Ramos (cell line): Measurements from ENCODE around the gene INSYN2A.

Experiments
- in situ Hi-C: fragments of 300-500 bp; cut with MboI; formaldehyde crosslinking; loops from one replicate; pipeline ENCODE4 v1.14.3; 2022; ENCODE audit warnings: low sequenced_read_pairs; ENCODE audit not compliant: unreplicated experiment

Gene INSYN2A

DNA sequence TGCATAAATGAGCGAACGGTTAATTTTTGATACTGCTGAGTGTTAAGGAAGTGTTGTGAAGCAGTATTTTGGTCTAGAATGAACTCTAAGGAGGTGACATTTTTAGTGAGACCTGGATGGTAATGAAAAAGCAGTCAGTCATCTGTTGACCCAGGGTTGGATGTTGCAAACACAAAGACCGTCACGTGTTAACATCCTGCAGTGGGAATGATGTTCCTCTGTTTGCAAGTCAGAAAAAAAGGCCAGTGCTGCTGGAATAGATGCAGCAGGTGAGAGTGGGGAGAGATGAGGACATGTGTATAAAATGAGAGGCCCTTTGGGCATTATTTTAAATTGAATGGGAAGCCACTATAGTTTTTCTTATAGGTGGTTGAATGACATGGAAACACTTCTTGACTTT, 39.3 kb downstream of the INSYN2A start:
- in situ Hi-C loops, result no loop called here

DNA sequence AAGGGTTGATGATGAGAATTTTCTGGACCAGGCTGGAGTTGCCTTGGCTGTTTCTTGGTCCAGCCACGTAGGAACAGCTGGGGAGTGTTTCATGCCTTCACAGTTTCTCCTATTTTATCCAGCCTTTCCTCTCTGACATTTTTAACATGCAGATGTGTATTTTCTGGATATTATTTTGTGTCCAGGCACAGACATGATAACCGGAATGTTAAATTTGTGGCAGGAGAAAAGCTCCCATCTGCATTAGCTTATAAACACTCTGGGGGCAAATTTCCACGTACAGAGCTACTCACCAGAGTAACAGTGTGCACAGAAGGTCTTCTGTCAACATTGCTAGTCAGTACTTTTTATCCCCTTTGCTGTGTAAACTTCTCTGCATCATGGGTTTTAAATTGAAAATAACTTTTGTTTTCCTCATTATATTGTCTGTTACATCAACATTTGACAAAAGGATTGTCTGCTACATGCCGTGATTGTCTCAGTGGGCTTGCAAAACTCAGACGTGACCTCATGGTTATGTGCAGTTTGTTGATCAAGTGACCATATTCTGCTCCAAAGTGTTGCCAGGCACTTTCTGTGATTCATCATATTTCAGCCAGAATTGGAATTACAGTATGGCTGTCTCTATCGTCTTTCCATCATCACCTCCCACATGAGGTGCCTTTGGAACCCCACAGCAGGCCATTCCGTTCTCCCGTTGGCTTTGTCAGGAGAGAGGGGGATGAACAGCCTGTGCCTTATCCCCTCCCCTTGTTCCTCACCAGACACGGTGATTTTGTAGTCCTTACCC, 41.4 kb downstream of the INSYN2A start:
- in situ Hi-C loops, result no loop called here

DNA sequence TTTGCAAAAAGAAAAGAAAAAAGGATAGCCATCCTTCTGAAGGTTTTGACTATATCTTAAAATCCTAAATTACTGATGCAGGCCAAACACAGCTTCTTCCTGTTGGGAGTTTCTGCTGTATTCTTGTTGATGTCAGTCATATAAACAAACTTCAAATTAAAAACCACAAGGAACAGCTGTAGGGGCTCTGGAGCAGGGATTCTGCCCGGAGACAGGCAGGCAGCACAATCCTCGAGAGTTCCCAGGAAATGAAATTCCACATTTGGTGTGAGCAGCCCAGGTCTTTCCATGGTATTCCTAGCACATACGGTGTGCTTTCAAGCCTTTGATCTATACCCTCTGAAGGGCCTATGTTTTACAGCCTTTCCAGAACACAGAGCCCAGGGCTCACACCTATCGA, 43.2 kb downstream of the INSYN2A start:
- in situ Hi-C loops, result no loop called here

- in situ Hi-C loops, result no loop called here
These were observed 44.3 kb downstream of the INSYN2A start for GRCh38 chr10:127151981-127152699.

DNA sequence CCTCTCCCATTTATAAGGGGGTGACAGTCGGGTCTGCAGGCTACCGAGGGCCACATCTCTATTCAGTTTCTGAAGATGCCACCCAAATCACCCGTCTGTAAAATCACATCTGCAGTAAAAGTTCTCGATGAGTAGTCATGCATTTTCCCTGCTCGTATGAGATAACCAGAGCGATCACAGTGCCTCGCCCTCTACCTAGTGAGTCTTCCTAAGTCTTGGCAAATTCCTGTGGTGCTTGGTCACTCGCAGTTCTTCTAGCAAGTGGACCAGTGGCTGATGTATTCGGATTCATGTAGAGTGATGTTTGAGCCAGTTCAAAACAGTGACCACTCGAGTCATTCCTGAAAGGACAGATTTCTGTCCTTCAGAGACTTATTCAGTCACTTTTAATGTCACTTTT, 44.9 kb downstream of the INSYN2A start:
- in situ Hi-C loops, result no loop called here

DNA sequence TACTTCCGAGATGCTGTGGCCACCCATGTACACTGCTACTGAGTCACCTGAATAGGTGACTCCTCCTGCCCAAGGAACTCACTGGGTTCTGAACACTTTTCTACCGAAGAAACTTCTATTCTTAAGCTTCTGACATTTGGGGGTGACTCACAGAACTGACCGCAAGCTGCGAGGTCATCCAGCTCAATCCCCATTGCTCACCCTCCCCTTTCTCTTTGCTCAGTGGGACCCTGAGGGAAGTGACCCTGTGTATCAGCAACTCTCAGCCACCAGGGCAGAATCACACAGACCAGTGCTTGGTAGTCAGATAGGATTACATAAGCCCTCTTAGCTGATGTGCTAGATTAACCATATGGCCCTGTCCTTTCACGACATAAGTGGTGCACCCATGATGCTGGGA, 46.3 kb downstream of the INSYN2A start:
- in situ Hi-C loops, result no loop called here

DNA sequence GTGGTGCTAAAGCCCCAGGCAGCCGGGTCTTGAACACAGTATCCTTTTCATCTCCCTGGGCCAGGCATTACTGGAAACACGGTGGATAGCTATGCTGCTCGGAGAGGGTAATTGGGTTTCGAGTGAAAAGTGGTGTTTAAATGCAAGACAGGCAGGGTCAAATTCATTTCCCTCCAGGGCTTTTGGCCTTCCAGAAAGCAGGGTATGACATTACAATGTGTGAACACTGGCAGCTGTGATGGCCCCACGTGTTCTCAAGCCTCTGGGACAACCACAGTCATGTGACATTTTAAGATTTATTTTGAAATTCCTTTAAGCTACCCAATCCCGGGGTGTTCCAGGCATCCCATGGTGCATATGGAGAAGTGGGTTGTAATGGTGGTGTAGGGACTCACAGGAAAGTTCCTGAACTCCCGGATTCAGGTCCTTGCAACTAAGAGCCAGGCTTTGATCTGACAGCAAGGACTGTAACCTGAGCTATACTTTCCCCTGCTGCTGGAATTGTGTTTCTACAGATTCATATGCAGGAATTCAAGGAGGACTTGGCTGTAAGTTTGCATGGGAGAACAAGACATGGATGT, 46.8 kb downstream of the INSYN2A start:
- in situ Hi-C loops, result no loop called here

DNA sequence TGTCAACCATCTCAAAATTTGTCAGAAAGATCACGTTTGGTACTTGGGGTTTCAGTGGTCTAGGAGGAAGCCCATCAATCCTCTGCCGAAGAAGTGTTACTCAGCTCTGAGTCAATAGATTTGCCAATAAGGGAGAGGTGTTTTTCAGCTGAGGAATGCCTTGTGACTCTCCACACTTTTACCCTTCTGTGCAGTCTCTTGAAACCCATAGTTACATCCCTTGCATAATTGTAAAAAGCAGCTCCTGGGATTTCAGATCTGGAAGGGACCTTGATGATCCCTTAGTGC, 47.5 kb downstream of the INSYN2A start:
- in situ Hi-C loops, result no loop called here

DNA sequence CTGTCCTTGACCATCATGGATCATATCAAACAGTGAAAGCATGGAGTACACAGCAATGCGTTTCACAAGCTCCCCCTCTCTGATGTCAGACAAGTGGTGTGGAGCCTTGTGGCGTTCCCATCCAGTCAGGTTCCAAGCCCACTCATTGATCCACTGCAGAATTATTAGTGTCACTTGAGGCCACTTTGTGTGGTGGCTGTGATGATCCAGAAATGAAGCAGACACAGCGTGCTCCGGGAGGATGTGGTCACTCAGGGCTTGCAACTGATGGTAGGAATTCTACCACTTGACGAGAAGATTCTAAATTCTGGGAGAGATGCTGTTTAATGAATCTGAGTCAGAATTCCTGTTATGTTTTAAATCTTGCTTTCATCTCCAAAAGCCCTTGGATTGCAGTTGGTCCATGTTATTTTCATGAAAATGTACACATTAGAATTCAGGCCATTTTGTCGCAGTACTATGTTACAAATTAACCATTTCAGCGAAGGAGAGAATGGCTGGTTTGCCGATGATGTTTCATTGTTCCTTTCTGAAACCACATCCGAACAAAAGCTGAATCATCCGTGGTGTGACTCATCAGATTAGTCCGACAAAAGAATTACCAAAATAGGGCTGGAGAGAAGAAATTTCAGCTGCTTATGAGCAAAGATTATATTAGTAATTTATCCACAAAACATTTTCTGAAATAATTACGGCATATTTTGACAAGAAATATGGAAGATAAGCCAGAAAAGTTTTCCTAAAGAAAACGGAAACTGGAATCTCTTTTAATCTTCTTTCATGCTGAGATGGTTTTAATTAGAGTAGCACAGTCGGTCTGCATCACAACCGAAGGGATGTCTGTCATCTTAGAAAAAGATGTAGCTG, 48.1 kb downstream of the INSYN2A start:
- in situ Hi-C loops, result no loop called here

GRCh38 chr10:127146661-127147060, 49.7 kb downstream of the INSYN2A start:
- in situ Hi-C loops, result no loop called here
